ENCODE measurements around the gene DTHD1.

Gene DTHD1

GRCh38 chr4:36273276-36273675 lies 8.1 kb upstream of the DTHD1 start:
- DNase-seq, result no peak

GRCh38 chr4:36274158-36274557 lies 7.3 kb upstream of the DTHD1 start:
- no peak for DNase-seq

- no peak for DNase-seq
Observed at GRCh38 chr4:36277533-36277932, 3.9 kb upstream of the DTHD1 start.

GRCh38 chr4:36278789-36279188 lies 2.6 kb upstream of the DTHD1 start:
- no peak for DNase-seq

GRCh38 chr4:36280555-36280954 lies 861 bp upstream of the DTHD1 start:
- no peak for DNase-seq

GRCh38 chr4:36282503-36283030 lies 1.2 kb downstream of the DTHD1 start:
- DNase-seq, result no peak

GRCh38 chr4:36283912-36284465 lies 2.6 kb downstream of the DTHD1 start:
- DNase-seq, result no peak

GRCh38 chr4:36285784-36286480 lies 4.5 kb downstream of the DTHD1 start:
- DNase-seq, result no peak

GRCh38 chr4:36286481-36286871 lies 5.1 kb downstream of the DTHD1 start:
- DNase-seq, result no peak

GRCh38 chr4:36288731-36289426 lies 7.5 kb downstream of the DTHD1 start:
- DNase-seq, result no peak

GRCh38 chr4:36290641-36291040 lies 9.2 kb downstream of the DTHD1 start:
- no peak for DNase-seq

- no peak for DNase-seq
Observed at GRCh38 chr4:36292556-36293188, 11.3 kb downstream of the DTHD1 start.

- DNase-seq, result no peak
Observed at GRCh38 chr4:36301127-36301526, 19.7 kb downstream of the DTHD1 start.

- DNase-seq, result no peak
Observed at GRCh38 chr4:36303426-36304137, 22.2 kb downstream of the DTHD1 start.

GRCh38 chr4:36304138-36304681 lies 22.8 kb downstream of the DTHD1 start:
- DNase-seq, result no peak

GRCh38 chr4:36308150-36308549 lies 26.7 kb downstream of the DTHD1 start:
- DNase-seq, result no peak

- no peak for DNase-seq
Observed at GRCh38 chr4:36310216-36310615, 28.8 kb downstream of the DTHD1 start.

- no peak for DNase-seq
Observed at GRCh38 chr4:36310793-36311192, 29.4 kb downstream of the DTHD1 start.

- DNase-seq, result no peak
Observed at GRCh38 chr4:36312511-36312910, 31.1 kb downstream of the DTHD1 start.

GRCh38 chr4:36313301-36313700 lies 31.9 kb downstream of the DTHD1 start:
- no peak for DNase-seq

- no peak for DNase-seq
Observed at GRCh38 chr4:36313703-36314102, 32.3 kb downstream of the DTHD1 start.

- DNase-seq, result no peak
Observed at GRCh38 chr4:36316607-36317006, 35.2 kb downstream of the DTHD1 start.

GRCh38 chr4:36317721-36318120 lies 36.3 kb downstream of the DTHD1 start:
- DNase-seq, result no peak

Measured in EL (cell line).